Caco-2 (cell line): ENCODE results near the gene EPHB1. TPM values are rescaled to one million over a fixed set of nuclear protein-coding genes. Genes with fewer than 3 reads are reported as not detected.

Experiments used
- BruUV-seq: library from RNA; stranded (reverse); fragments of 400-500 nt; replicated peaks from 2 replicates; lab custom pipeline; 2021; lab: Mats Ljungman, UMichigan
- CTCF ChIA-PET: fragments of 300-600 bp; sonication (Branson Sonifier 250); formaldehyde crosslinking; loops from one replicate; lab custom pipeline; 2022; ENCODE audit warnings: antibody characterized with exemption; lab: Charles Lee
- POLR2A ChIA-PET: fragments of 300-600 bp; sonication (Branson Sonifier 250); formaldehyde crosslinking; loops from one replicate; lab custom pipeline; 2022; ENCODE audit warnings: antibody characterized with exemption; lab: Charles Lee
- DNase-seq, 2 experiments: peaks; one replicate each; pipeline versions ENCODE4 v3.0.0 to v3.0.0-alpha.2; 2020 to 2022
- H3K27me3 ChIP-seq: replicated peaks from 2 replicates; pipeline ENCODE4 v1.6.0; 2011; ENCODE audit warnings: low read length; ENCODE audit not compliant: control insufficient read depth, insufficient read depth
- H3K36me3 ChIP-seq: 2 replicates; pipeline ENCODE4 v1.5.1; 2011; ENCODE audit warnings: low read length; ENCODE audit not compliant: control insufficient read depth, insufficient read depth
- H3K4me1 ChIP-seq: fragments of 250-450 bp; sonication (Bioruptor Pico); 2 replicates; pipeline ENCODE4 v1.5.1; 2020; ENCODE audit warnings: mild to moderate bottlenecking
- H3K4me3 ChIP-seq: 2 replicates; pipeline ENCODE4 v1.5.1; 2011; ENCODE audit warnings: low read depth, mild to moderate bottlenecking, control low read depth, low read length
- H3K9me3 ChIP-seq: fragments of 250-450 bp; sonication (Bioruptor Pico); 2 replicates; pipeline ENCODE4 v1.5.1; 2020; ENCODE audit warnings: mild to moderate bottlenecking, moderate library complexity
- H3K27ac Mint-ChIP-seq: one replicate; pipeline ENCODE4 v1.8.0; 2022; ENCODE audit warnings: mixed read lengths; ENCODE audit not compliant: unreplicated experiment
- H3K27me3 Mint-ChIP-seq: one replicate; pipeline ENCODE4 v1.8.0; 2022; ENCODE audit warnings: mixed read lengths; ENCODE audit not compliant: insufficient read depth, unreplicated experiment
- H3K36me3 Mint-ChIP-seq: one replicate; pipeline ENCODE4 v1.8.0; 2022; ENCODE audit warnings: mild to moderate bottlenecking, mixed read lengths; ENCODE audit not compliant: insufficient read depth, unreplicated experiment
- H3K4me1 Mint-ChIP-seq: one replicate; pipeline ENCODE4 v1.8.0; 2022; ENCODE audit warnings: low read depth, mixed read lengths; ENCODE audit not compliant: unreplicated experiment
- H3K4me3 Mint-ChIP-seq: one replicate; pipeline ENCODE4 v1.8.0; 2022; ENCODE audit warnings: mild to moderate bottlenecking, moderate library complexity, mixed read lengths; ENCODE audit not compliant: unreplicated experiment
- H3K9me3 Mint-ChIP-seq: one replicate; pipeline ENCODE4 v1.8.0; 2022; ENCODE audit warnings: mixed read lengths; ENCODE audit not compliant: unreplicated experiment
- CTCF ChIP-seq, 2 experiments: fragments of 200-600 bp in 1 of 2; IDR thresholded peaks; 1 replicate in 1 of 2; 2 replicates in 1 of 2; pipeline versions ENCODE4 v1.5.1 to v1.8.0; 2011 to 2022; ENCODE audit warnings: antibody characterized with exemption in 1 of 2, control low read depth in 1 of 2, inconsistent platforms in 1 of 2, low read depth in 1 of 2, low read length in 1 of 2, mild to moderate bottlenecking in 1 of 2, moderate library complexity in 1 of 2; ENCODE audit not compliant: insufficient read depth in 1 of 2, severe bottlenecking in 1 of 2, unreplicated experiment in 1 of 2
- intact Hi-C: fragments of 100-400 bp; cut with micrococcal nuclease; formaldehyde crosslinking; loops from one replicate; pipeline ENCODE4 v1.10.0; 2022; ENCODE audit not compliant: unreplicated experiment
- total RNA-seq: library from RNA; stranded (reverse); gene quantifications from 2 replicates; pipeline ENCODE4 v1.2.3, GENCODE V29; 2022

EPHB1 gene
- total RNA-seq, 1 experiment from 2014 or later = 2.3 TPM

GRCh38 chr3:135158520-135158919, 363.5 kb downstream of the EPHB1 start:
- H3K4me3 Mint-ChIP-seq = no peak overlapping the region
- intact Hi-C loops = no loop called here
- no peak overlapping the region for H3K27ac Mint-ChIP-seq
- H3K4me1 Mint-ChIP-seq = no peaks in the 10 kb centered on the region
- no peak for TF ChIP-seq CTCF (IDR thresholded peaks at IDR 0.05; ENCODE audit: insufficient read depth in 1 of 2, low read depth in 1 of 2, low read length in 1 of 2, severe bottlenecking in 1 of 2, unreplicated experiment in 1 of 2)
- H3K4me3 ChIP-seq = no peak overlapping the region
- H3K9me3 Mint-ChIP-seq = no peaks in the 10 kb centered on the region
- ChIA-PET POLR2A (no interaction called here), CTCF (no interaction called here)
- BruUV-seq = no TSS peak
- no peaks in the 10 kb centered on the region for H3K36me3 Mint-ChIP-seq
- H3K27me3 Mint-ChIP-seq = peaks cover 21% of the 10 kb centered on the region
- H3K4me1 ChIP-seq = no peaks in the 10 kb centered on the region
- H3K36me3 ChIP-seq = no peaks in the 10 kb centered on the region
- DNase-seq = no peak
- H3K9me3 ChIP-seq = no peaks in the 10 kb centered on the region
- H3K27me3 ChIP-seq = no peaks in the 10 kb centered on the region

GRCh38 chr3:135159681-135160247, 364.7 kb downstream of the EPHB1 start:
- no peaks in the 10 kb centered on the region for H3K36me3 Mint-ChIP-seq
- H3K27ac Mint-ChIP-seq = no peak overlapping the region
- no peak overlapping the region for H3K4me3 Mint-ChIP-seq
- no peaks in the 10 kb centered on the region for H3K36me3 ChIP-seq
- peaks cover 15% of the 10 kb centered on the region for H3K27me3 Mint-ChIP-seq
- BruUV-seq = no TSS peak
- H3K27me3 ChIP-seq = no peaks in the 10 kb centered on the region; the same call in 1 of the 2 replicates
- DNase-seq = no peak
- POLR2A ChIA-PET = no interaction called here
- no peaks in the 10 kb centered on the region for H3K4me1 ChIP-seq
- H3K9me3 Mint-ChIP-seq = no peaks in the 10 kb centered on the region
- H3K9me3 ChIP-seq = no peaks in the 10 kb centered on the region
- intact Hi-C loops = no loop called here
- H3K4me3 ChIP-seq = no peak overlapping the region
- TF ChIP-seq CTCF (IDR thresholded peaks at IDR 0.05; ENCODE audit: insufficient read depth in 1 of 2, low read depth in 1 of 2, low read length in 1 of 2, severe bottlenecking in 1 of 2, unreplicated experiment in 1 of 2) = no peak
- H3K4me1 Mint-ChIP-seq = no peaks in the 10 kb centered on the region
- CTCF ChIA-PET = no interaction called here

GRCh38 chr3:135161425-135161824, 366.4 kb downstream of the EPHB1 start:
- no peak for DNase-seq
- H3K4me1 ChIP-seq = no peaks in the 10 kb centered on the region
- intact Hi-C loops = no loop called here
- no peaks in the 10 kb centered on the region for H3K9me3 ChIP-seq
- no peaks in the 10 kb centered on the region for H3K4me1 Mint-ChIP-seq
- H3K27me3 ChIP-seq = no peaks in the 10 kb centered on the region; the same call in 1 of the 2 replicates
- no peaks in the 10 kb centered on the region for H3K36me3 ChIP-seq
- no peaks in the 10 kb centered on the region for H3K9me3 Mint-ChIP-seq
- BruUV-seq = no TSS peak
- H3K27ac Mint-ChIP-seq = no peak overlapping the region
- no peaks in the 10 kb centered on the region for H3K36me3 Mint-ChIP-seq
- ChIA-PET CTCF (no interaction called here), POLR2A (no interaction called here)
- TF ChIP-seq CTCF (IDR thresholded peaks at IDR 0.05; ENCODE audit: insufficient read depth in 1 of 2, low read depth in 1 of 2, low read length in 1 of 2, severe bottlenecking in 1 of 2, unreplicated experiment in 1 of 2) = no peak
- no peak overlapping the region for H3K4me3 ChIP-seq
- peaks cover 10% of the 10 kb centered on the region for H3K27me3 Mint-ChIP-seq
- H3K4me3 Mint-ChIP-seq = no peak overlapping the region
